Stomach (tissue), 9 donors: ENCODE measurements around the gene DLGAP1. TPM values are rescaled to one million over a fixed set of nuclear protein-coding genes. Genes with fewer than 3 reads are reported as not detected.

Source experiments
- DNase-seq, 2 donors: peaks; one replicate each; pipeline versions ENCODE4 v3.0.0 to v3.0.0-alpha.2; 2013 to 2019
- H3K27ac ChIP-seq, 5 donors: fragments of 200-600 bp in 4 of 5; sonication (generic) in 4 of 5; one replicate each; pipeline ENCODE4 v1.5.1; 2013 to 2019; ENCODE audit warnings: mild to moderate bottlenecking in 1 of 5, moderate library complexity in 1 of 5
- H3K27me3 ChIP-seq, 3 donors: fragments of 200-600 bp; sonication (generic); one replicate each; pipeline ENCODE4 v1.5.1; 2017 to 2019; ENCODE audit warnings: mixed run types in 1 of 3
- H3K36me3 ChIP-seq, 4 donors: fragments of 200-600 bp; sonication (generic); 1 replicate in 3 of 4; 2 replicates in 1 of 4; pipeline ENCODE4 v1.5.1; 2016 to 2019
- H3K4me1 ChIP-seq, 4 donors: fragments of 200-600 bp; sonication (generic); one replicate each; pipeline ENCODE4 v1.5.1; 2016 to 2019
- H3K4me3 ChIP-seq, 4 donors: fragments of 200-600 bp; sonication (generic) in 3 of 4; one replicate each; pipeline ENCODE4 v1.5.1; 2016 to 2019; ENCODE audit warnings: mild to moderate bottlenecking in 1 of 4
- H3K9me3 ChIP-seq, 4 donors: fragments of 200-600 bp; sonication (generic); one replicate each; pipeline ENCODE4 v1.5.1; 2016 to 2019
- CTCF ChIP-seq, 7 experiments: fragments of 450-650 bp in 4 of 7; fragments of 200-600 bp in 3 of 7; sonication (generic) in 3 of 7; IDR thresholded peaks; one replicate each; pipeline ENCODE4 v1.5.1; 2016 to 2019; ENCODE audit warnings: antibody characterized with exemption in 7 of 7, control low read depth in 2 of 7, mild to moderate bottlenecking in 1 of 7
- EP300 ChIP-seq: sonication (generic); formaldehyde crosslinking; IDR thresholded peaks from one replicate; pipeline ENCODE4 v1.6.1; 2017; ENCODE audit warnings: antibody characterized with exemption
- POLR2A ChIP-seq, 4 donors: fragments of 450-650 bp; IDR thresholded peaks; one replicate each; pipeline ENCODE4 v1.6.1; 2016; ENCODE audit warnings: antibody characterized with exemption in 4 of 4, control low read depth in 2 of 4, mild to moderate bottlenecking in 1 of 4, moderate library complexity in 1 of 4
- POLR2AphosphoS5 ChIP-seq, 3 donors: sonication (generic); formaldehyde crosslinking; IDR thresholded peaks; one replicate each; pipeline ENCODE4 v1.6.1; 2016; ENCODE audit warnings: antibody characterized with exemption in 3 of 3
- WGBS, 5 donors: extraction: QIAGEN DNeasy Blood & Tissue Kit in 3 of 5; methylation state at CpG; one replicate each; pipeline versions ENCODE4 v1.1.5 to v1.1.7; 2013 to 2018; 5-methylcytosine and 5-hydroxymethylcytosine counted together
- intact Hi-C: fragments of 100-400 bp; cut with DNase I; formaldehyde crosslinking; loops from one replicate; pipeline ENCODE4 v1.15.1; 2023; ENCODE audit warnings: low total_unique reads
- polyA plus RNA-seq, 3 donors: library from polyadenylated mRNA; stranded (reverse); fragments of 200-250 nt; gene quantifications; one replicate each; pipeline ENCODE4 v1.2.3, GENCODE V29; 2013
- total RNA-seq, 5 donors: library from RNA; depleted of rRNA; stranded (reverse); fragments of >200 nt; gene quantifications; one replicate each; pipeline versions ENCODE4 v1.1.0 to v1.2.3, GENCODE V29; 2014 to 2016
- donor health status: healthy with polysubstance abuse.
- donor health status: Bipolar disorder and iron deficiency.
- donor health status: healthy.

The DLGAP1 gene
- total and polyA plus RNA-seq, 8 donors, result 0.06 to 7.0 (median 1.3) TPM; not detected in 1

GRCh38 chr18:4251873-4252272, 203.2 kb downstream of the DLGAP1 start:
- no peak overlapping the region for H3K27ac ChIP-seq
- intact Hi-C loops, result no loop called here
- no peaks in the 10 kb centered on the region for H3K27me3 ChIP-seq
- no peak for DNase-seq
- no peak overlapping the region for H3K4me3 ChIP-seq
- WGBS, 5 donors, result 72 to 88% (median 77%) methylated on average over 3 of the region's 3 CpGs
- no peaks in the 10 kb centered on the region for H3K36me3 ChIP-seq
- no peaks in the 10 kb centered on the region for H3K4me1 ChIP-seq
- no peaks in the 10 kb centered on the region for H3K9me3 ChIP-seq
- no peak for TF ChIP-seq POLR2A (IDR thresholded peaks at IDR 0.05)
- no peak for TF ChIP-seq EP300
- TF ChIP-seq POLR2AphosphoS5 (IDR thresholded peaks at IDR 0.05), result no peak

DNA sequence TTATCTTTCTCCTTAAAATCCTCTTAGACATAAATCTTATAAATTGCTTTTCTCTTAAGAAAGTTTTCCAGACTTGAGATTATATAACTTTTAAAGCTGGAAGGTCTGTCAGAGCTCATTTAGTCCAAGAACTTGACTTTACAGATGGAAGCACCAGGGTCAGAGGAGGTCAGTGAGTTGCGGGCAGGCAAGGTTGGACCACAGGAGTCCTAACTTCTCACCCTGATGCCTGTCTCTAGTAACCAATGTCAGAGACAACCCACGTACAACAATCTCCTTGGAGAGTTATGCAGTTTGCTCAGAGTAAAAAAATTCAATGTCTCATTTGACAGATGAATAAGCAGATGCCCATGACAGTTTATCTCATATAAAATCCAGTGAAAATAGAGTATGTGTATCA, 203.9 kb downstream of the DLGAP1 start:
- 42 to 77% (median 64%) methylated on average over 2 of the region's 2 CpGs for WGBS, 5 donors
- intact Hi-C loops, result no loop called here
- DNase-seq, result no peak
- TF ChIP-seq EP300 (no peak), CTCF (IDR thresholded peaks at IDR 0.05) (no peak), POLR2A (IDR thresholded peaks at IDR 0.05) (no peak), POLR2AphosphoS5 (IDR thresholded peaks at IDR 0.05) (no peak)
- no peaks in the 10 kb centered on the region for H3K4me1 ChIP-seq
- H3K9me3 ChIP-seq, result no peaks in the 10 kb centered on the region
- H3K4me3 ChIP-seq, result no peak overlapping the region
- no peak overlapping the region for H3K27ac ChIP-seq
- H3K36me3 ChIP-seq, result no peaks in the 10 kb centered on the region
- no peaks in the 10 kb centered on the region for H3K27me3 ChIP-seq

GRCh38 chr18:4250141-4250540, 205.0 kb downstream of the DLGAP1 start:
- Histone ChIP-seq H3K4me1 (no peaks in the 10 kb centered on the region), H3K4me3 (no peak overlapping the region), H3K9me3 (no peaks in the 10 kb centered on the region), H3K27me3 (no peaks in the 10 kb centered on the region), H3K27ac (no peak overlapping the region), H3K36me3 (no peaks in the 10 kb centered on the region)
- intact Hi-C loops, result no loop called here
- TF ChIP-seq POLR2A (IDR thresholded peaks at IDR 0.05) (no peak), EP300 (no peak), CTCF (IDR thresholded peaks at IDR 0.05) (no peak), POLR2AphosphoS5 (IDR thresholded peaks at IDR 0.05) (no peak)
- WGBS, 5 donors, result 44 to 70% (median 57%) methylated on average over 2 of the region's 2 CpGs
- no peak for DNase-seq

DNA sequence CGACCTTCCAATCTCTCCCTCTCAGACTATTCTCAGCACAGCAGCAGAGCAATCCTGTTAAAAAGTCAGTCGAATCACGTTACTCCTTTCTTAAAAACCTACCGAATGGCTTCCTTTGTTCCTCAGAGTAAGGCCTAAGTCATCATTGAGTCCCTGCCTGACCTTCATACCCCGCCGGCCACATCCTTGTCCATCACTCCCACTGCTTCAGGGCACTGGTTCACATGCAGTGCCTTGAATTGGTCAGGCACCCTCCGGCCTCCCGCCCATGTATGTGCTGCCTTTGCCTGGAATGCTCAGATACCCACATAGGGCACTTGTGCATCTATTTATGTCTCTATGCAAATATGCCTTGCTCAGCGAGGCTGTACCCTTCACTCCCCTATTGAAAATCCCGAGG, 206.4 kb downstream of the DLGAP1 start:
- DNase-seq, result no peak
- WGBS, 5 donors, result 86 to 89% (median 87%) methylated on average over 10 of the region's 10 CpGs
- H3K36me3 ChIP-seq, result no peaks in the 10 kb centered on the region
- intact Hi-C loops, result no loop called here
- TF ChIP-seq POLR2AphosphoS5 (IDR thresholded peaks at IDR 0.05) (no peak), EP300 (no peak), POLR2A (IDR thresholded peaks at IDR 0.05) (no peak), CTCF (IDR thresholded peaks at IDR 0.05) (no peak)
- H3K4me3 ChIP-seq, result no peak overlapping the region
- H3K27me3 ChIP-seq, result no peaks in the 10 kb centered on the region
- no peaks in the 10 kb centered on the region for H3K4me1 ChIP-seq
- no peak overlapping the region for H3K27ac ChIP-seq
- no peaks in the 10 kb centered on the region for H3K9me3 ChIP-seq

DNA sequence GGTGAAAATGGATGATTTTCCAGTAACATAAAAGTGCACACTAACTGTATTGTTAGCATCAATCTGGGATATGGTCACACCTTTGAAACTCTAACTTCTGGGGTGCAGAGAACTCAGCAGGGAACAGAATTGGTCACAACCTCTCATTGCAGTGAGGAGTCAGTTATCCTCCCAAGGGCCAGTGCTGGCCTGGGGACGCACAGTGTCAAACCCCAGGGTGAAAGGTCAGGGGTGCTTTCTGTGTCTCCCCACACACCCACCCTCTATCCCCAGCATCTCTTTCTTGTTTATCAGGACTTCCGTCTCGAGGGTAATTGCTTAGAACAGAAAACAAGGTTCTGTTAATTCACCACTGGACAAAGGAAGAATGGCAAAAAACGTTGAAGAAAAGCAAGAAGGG, 208.7 kb downstream of the DLGAP1 start:
- intact Hi-C loops, result no loop called here
- Histone ChIP-seq H3K27ac (no peak overlapping the region), H3K4me1 (no peaks in the 10 kb centered on the region), H3K27me3 (no peaks in the 10 kb centered on the region), H3K9me3 (no peaks in the 10 kb centered on the region), H3K36me3 (no peaks in the 10 kb centered on the region), H3K4me3 (no peak overlapping the region)
- WGBS, 5 donors, result 56 to 69% (median 62%) methylated on average over 4 of the region's 4 CpGs
- no peak for TF ChIP-seq POLR2AphosphoS5 (IDR thresholded peaks at IDR 0.05)
- no peak for TF ChIP-seq POLR2A (IDR thresholded peaks at IDR 0.05)
- no peak for TF ChIP-seq EP300
- no peak for TF ChIP-seq CTCF (IDR thresholded peaks at IDR 0.05)
- no peak for DNase-seq
